ENCODE data around the gene DUOX1. TPM values are rescaled to one million over a fixed set of nuclear protein-coding genes. Genes with fewer than 3 reads are reported as not detected.

DUOX1 gene
- total and polyA plus RNA-seq, 2 of the 13 experiments (the other 11 are each of a cell fraction or from before 2014, with no cell fraction given), result 0.03 TPM; not detected in 1

- BruUV-seq (replicated peaks), result no TSS peak
- H4K20me1 ChIP-seq (ENCODE audit: insufficient read depth, low read length), result no peaks in the 10 kb centered on the region
- WGBS (ENCODE audit: low lambda C conversion rate), result 85% methylated on average over 56 of the region's 65 CpGs
- peaks cover 13 to 50% of the 10 kb centered on the region in 2 experiments for H3K27me3 ChIP-seq (ENCODE audit: control insufficient read depth in 1 of 2, insufficient read depth in 2 of 2, low read length in 2 of 2)
- H3K4me1 ChIP-seq (ENCODE audit: insufficient read depth, low read length), result peaks cover 25% of the 10 kb centered on the region
- intact Hi-C loops (cut with micrococcal nuclease; ENCODE audit: unreplicated experiment) (no loop called here), in situ Hi-C loops (cut with HindIII; ENCODE audit: extremely low pct_ligation_motif_present, low pct_unique_long_range_greater_than_20kb) (no loop called here)
- H3K79me2 ChIP-seq (ENCODE audit: insufficient read depth, low read length), result no peaks in the 10 kb centered on the region
- no peak overlapping the region for H2AFZ ChIP-seq (ENCODE audit: low read length)
- TF ChIP-seq GTF2F1 (IDR thresholded peaks at IDR 0.05; ENCODE audit: low read length), result no peak
- no peak for TF ChIP-seq SMC3 (IDR thresholded peaks at IDR 0.05; ENCODE audit: low read length)
- TF ChIP-seq SRF (IDR thresholded peaks at IDR 0.05; ENCODE audit: low read depth, low read length), result no peak
- TF ChIP-seq MBD4 (IDR thresholded peaks at IDR 0.05; ENCODE audit: borderline replicate concordance, low read length), result no peak
- no peak for TF ChIP-seq ELF1 (CRISPR knock-in tag; IDR thresholded peaks at IDR 0.05)
- no peak for TF ChIP-seq ZNF367 (CRISPR knock-in tag; IDR thresholded peaks at IDR 0.05; ENCODE audit: borderline replicate concordance)
- no peak for TF ChIP-seq ZNF232 (CRISPR knock-in tag; IDR thresholded peaks at IDR 0.05; ENCODE audit: borderline replicate concordance)
- TF ChIP-seq HDAC1 (CRISPR knock-in tag; IDR thresholded peaks at IDR 0.05), result no peak
- TF ChIP-seq NFE2 (CRISPR knock-in tag; IDR thresholded peaks at IDR 0.05), result no peak
- no peak for TF ChIP-seq POLR2G (IDR thresholded peaks at IDR 0.05; ENCODE audit: low read depth, low read length)
- no peak overlapping the region for H3K9ac ChIP-seq (ENCODE audit: insufficient read depth, low read depth, low read length)
- no peaks in the 10 kb centered on the region for H3K36me3 ChIP-seq (replicated peaks in 1 of 2; ENCODE audit: control insufficient read depth in 1 of 2, insufficient read depth in 2 of 2, low read length in 2 of 2)
- no peak for ATAC-seq
- FAIRE-seq, result no peak
- H3K9me3 ChIP-seq (ENCODE audit: low read length), result no peaks in the 10 kb centered on the region
- ChIA-PET CTCF (ENCODE audit: low intra/inter-chr PET ratio, low total read pairs) (no interaction called here), POLR2A (no interaction called here)
- no peak overlapping the region for H3K4me3 ChIP-seq (replicated peaks in 1 of 3; ENCODE audit: insufficient read depth in 1 of 3, low read depth in 2 of 3, low read length in 3 of 3)
- no peak for DNase-seq (ENCODE audit: low spot score)
- H3K4me2 ChIP-seq (ENCODE audit: low read depth, low read length), result no peak overlapping the region
- no peak overlapping the region for H3K27ac ChIP-seq (ENCODE audit: extremely low read length, insufficient read depth, low read length)
These were observed 13.1 kb upstream of the DUOX1 start for GRCh38 chr15:45116482-45117307.
